GM12878 (cell line): ENCODE results near the gene ADSS2. TPM values are rescaled to one million over a fixed set of nuclear protein-coding genes. Genes with fewer than 3 reads are reported as not detected.

Experiments
- ATAC-seq: fragments of 200-7000 bp; cut with Tn5 transposase; 3 replicates; pipeline ENCODE4 v1.9.1; 2020; ENCODE audit warnings: mild to moderate bottlenecking, moderate library complexity
- BruUV-seq: library from RNA; stranded (reverse); fragments of 400-500 nt; replicated peaks from 2 replicates; lab custom pipeline; 2021; lab: Mats Ljungman, UMichigan
- CTCF ChIA-PET: fragments of 300-600 bp; sonication (Branson Sonifier 250); formaldehyde crosslinking; extraction: SDS; loops from one replicate; lab custom pipeline; 2021; ENCODE audit warnings: inconsistent platforms; lab: Yijun Ruan, JAX
- POLR2A ChIA-PET: fragments of 350-600 bp; formaldehyde crosslinking; extraction: SDS; loops from one replicate; lab custom pipeline; 2021; ENCODE audit warnings: inconsistent platforms; lab: Charles Lee
- RAD21 ChIA-PET: fragments of 300-600 bp; sonication (Branson Sonifier 250); formaldehyde crosslinking; loops from one replicate; lab custom pipeline; 2023; ENCODE audit warnings: antibody characterized with exemption; ENCODE audit not compliant: unreplicated experiment; lab: Charles Lee
- SMC1A ChIA-PET: fragments of 300-600 bp; sonication (Branson Sonifier 250); formaldehyde crosslinking; loops from one replicate; lab custom pipeline; 2023; ENCODE audit not compliant: unreplicated experiment, uncharacterized antibody; lab: Charles Lee
- DNase-seq: peaks from one replicate; pipeline ENCODE4 v3.0.0-alpha.2; 2011; ENCODE audit warnings: low read depth, low spot score
- FAIRE-seq: peaks from 3 replicates; lab custom pipeline; 2011; peaks lifted over from hg19 to GRCh38; lab: Jason Lieb, UNC
- H2AFZ ChIP-seq: 2 replicates; pipeline ENCODE4 v1.6.0; 2011; ENCODE audit warnings: low read depth, low read length, control low read depth; ENCODE audit not compliant: control insufficient read depth
- H3K27ac ChIP-seq: 2 replicates; pipeline ENCODE4 v1.5.1; 2011; ENCODE audit warnings: control low read depth; ENCODE audit not compliant: control insufficient read depth, insufficient read depth
- H3K27me3 ChIP-seq, 2 experiments: replicated peaks in 1 of 2; 2 replicates each; pipeline versions ENCODE4 v1.6.0 to v1.6.1; 2011; ENCODE audit warnings: low read length in 1 of 2; ENCODE audit not compliant: control insufficient read depth in 2 of 2, insufficient read depth in 2 of 2
- H3K36me3 ChIP-seq, 2 experiments: 2 replicates each; pipeline ENCODE4 v1.5.1; 2011; ENCODE audit warnings: low read length in 1 of 2; ENCODE audit not compliant: control insufficient read depth in 2 of 2, insufficient read depth in 2 of 2
- H3K4me1 ChIP-seq: 2 replicates; pipeline ENCODE4 v1.6.1; 2011; ENCODE audit warnings: mild to moderate bottlenecking, low read length, moderate library complexity, mixed read lengths; ENCODE audit not compliant: control insufficient read depth, insufficient read depth
- H3K4me2 ChIP-seq: 2 replicates; pipeline ENCODE4 v1.6.0; 2011; ENCODE audit warnings: control low read depth; ENCODE audit not compliant: control insufficient read depth, insufficient read depth
- H3K4me3 ChIP-seq: fragments of 200-600 bp; sonication (generic); 2 replicates; pipeline ENCODE4 v1.5.1; 2016
- H3K79me2 ChIP-seq: 2 replicates; pipeline ENCODE4 v1.6.0; 2011; ENCODE audit warnings: low read length; ENCODE audit not compliant: control insufficient read depth, insufficient read depth
- H3K9ac ChIP-seq: 2 replicates; pipeline ENCODE4 v1.8.0; 2011; ENCODE audit warnings: low read length, control low read depth, mixed read lengths; ENCODE audit not compliant: control insufficient read depth, insufficient read depth
- H3K9me3 ChIP-seq: replicated peaks from 3 replicates; pipeline ENCODE4 v1.5.1; 2011; ENCODE audit warnings: mild to moderate bottlenecking, low read length; ENCODE audit not compliant: control insufficient read depth, insufficient read depth
- H4K20me1 ChIP-seq: 2 replicates; pipeline ENCODE4 v1.6.0; 2011; ENCODE audit not compliant: control insufficient read depth, insufficient read depth
- CBX5 ChIP-seq: sonication (generic); IDR thresholded peaks from 2 replicates; pipeline ENCODE4 v1.6.1; 2016; ENCODE audit warnings: low read depth, moderate library complexity, mild to moderate bottlenecking, inconsistent platforms
- FOXM1 ChIP-seq: IDR thresholded peaks from 2 replicates; pipeline ENCODE4 v1.6.1; 2012; ENCODE audit warnings: low read depth, mild to moderate bottlenecking, inconsistent platforms, low read length, moderate library complexity
- HCFC1 ChIP-seq: fragments of 150-350 bp; IDR thresholded peaks from 2 replicates; pipeline ENCODE4 v1.6.1; 2014; ENCODE audit warnings: low read length
- IKZF2 ChIP-seq, 2 experiments: fragments of 450-650 bp; IDR thresholded peaks; 2 replicates each; pipeline ENCODE4 v1.6.1; 2017; ENCODE audit warnings: mild to moderate bottlenecking in 2 of 2, moderate library complexity in 2 of 2
- KAT2A ChIP-seq: conservative IDR thresholded peaks from 2 replicates; pipeline ENCODE4 v1.6.1; 2011; ENCODE audit warnings: low read depth, low read length; ENCODE audit not compliant: control insufficient read depth
- LARP7 ChIP-seq: fragments of 450-650 bp; IDR thresholded peaks from 2 replicates; pipeline ENCODE4 v1.6.1; 2017; ENCODE audit warnings: mild to moderate bottlenecking
- MTA2 ChIP-seq: fragments of 450-650 bp; IDR thresholded peaks from 2 replicates; pipeline ENCODE4 v1.6.1; 2016; ENCODE audit warnings: low read depth, mild to moderate bottlenecking, moderate library complexity
- PML ChIP-seq: IDR thresholded peaks from 2 replicates; pipeline ENCODE4 v1.6.1; 2012; ENCODE audit warnings: low read length, inconsistent platforms
- POLR2AphosphoS5 ChIP-seq: IDR thresholded peaks from 2 replicates; pipeline ENCODE4 v1.6.1; 2011; ENCODE audit warnings: mild to moderate bottlenecking, low read length, inconsistent platforms
- SIN3A ChIP-seq: IDR thresholded peaks from 2 replicates; pipeline ENCODE4 v1.6.1; 2012; ENCODE audit warnings: low read depth, low read length, improper control_type of control experiment
- SRF ChIP-seq, 2 experiments: IDR thresholded peaks; 2 replicates each; pipeline ENCODE4 v1.6.1; 2011; ENCODE audit warnings: low read depth in 2 of 2, low read length in 2 of 2, mild to moderate bottlenecking in 1 of 2, moderate library complexity in 1 of 2
- ZBTB4 ChIP-seq: fragments of 450-650 bp; formaldehyde crosslinking; IDR thresholded peaks from 2 replicates; pipeline ENCODE4 v1.4.0; 2022; ENCODE audit warnings: mild to moderate bottlenecking, moderate library complexity
- WGBS: methylation state at CpG from one replicate; pipeline ENCODE4 v1.1.6; 2016; ENCODE audit warnings: low lambda C conversion rate; ENCODE audit not compliant: insufficient replicate concordance, insufficient coverage; ENCODE audit errors: missing lambda C conversion rate; 5-methylcytosine and 5-hydroxymethylcytosine counted together
- in situ Hi-C: fragments of 300-500 bp; cut with MboI; formaldehyde crosslinking; loops from 9 replicates; pipeline ENCODE4 v1.14.3; 2018; ENCODE audit warnings: mixed read lengths
- intact Hi-C: fragments of 100-400 bp; cut with micrococcal nuclease; formaldehyde crosslinking; loops from one replicate; pipeline ENCODE4 v1.14.2; 2022; ENCODE audit not compliant: unreplicated experiment
- polyA plus RNA-seq, 11 experiments: library from polyadenylated mRNA; depleted of rRNA in 4 of 11; unstranded in 6 of 11; stranded (reverse) in 5 of 11; fragments of >200 nt; fragmentation: Nextera tagmentation in 4 of 11; fragmentation: Illumina TruSeq in 1 of 11; extraction: Ambion mirVana in 4 of 11; extraction: Trizol in 1 of 11; gene quantifications; 1 replicate in 1 of 11; 2 replicates in 10 of 11; pipeline versions ENCODE4 v1.2.1 to v1.2.3, GENCODE V29; 2011 to 2016; ENCODE audit warnings: inconsistent platforms in 2 of 11, missing spikeins in 2 of 11, low read depth in 1 of 11
- total RNA-seq, 4 experiments: library from RNA; depleted of rRNA in 3 of 4; stranded (reverse); fragments of >200 nt in 3 of 4; fragmentation: Illumina TruSeq in 1 of 4; extraction: Trizol in 1 of 4; gene quantifications; 2 replicates each; pipeline versions ENCODE4 v1.2.1 to v1.2.3, GENCODE V29; 2013 to 2021

The ADSS2 gene
- total and polyA plus RNA-seq, 10 of the 15 experiments (the other 5 are each of a cell fraction or from before 2014, with no cell fraction given): 8.1 to 49.3 (median 40.6) TPM

GRCh38 chr1:244458781-244459180 is 7.1 kb upstream of the ADSS2 start:
- RAD21 ChIA-PET: no interaction called here
- no peak for ATAC-seq
- intact Hi-C loops: loop anchor here (10.0 kb wide), 2 partner anchors 376 to 734 kb away; partner anchors contain the start of gene COX20
- no peak for FAIRE-seq
- Histone ChIP-seq H3K4me2 (no peak overlapping the region), H2AFZ (no peak overlapping the region), H3K9ac (no peak overlapping the region), H3K27ac (no peak overlapping the region), H3K9me3 (no peaks in the 10 kb centered on the region), H4K20me1 (no peaks in the 10 kb centered on the region), H3K36me3 (no peaks in the 10 kb centered on the region), H3K79me2 (no peaks in the 10 kb centered on the region), H3K4me1 (no peaks in the 10 kb centered on the region), H3K4me3 (no peak overlapping the region), H3K27me3 (no peaks in the 10 kb centered on the region)
- DNase-seq: no peak
- no TSS peak for BruUV-seq
- in situ Hi-C loops: loop anchor here (10.0 kb wide), 1 partner anchor 516 kb away; no protein-coding TSS in a partner anchor
- POLR2A ChIA-PET: interaction anchor here (0.7 to 0.9 kb wide), 2 partner anchors 9 to 44 kb away, joined by 3 to 8 read pairs; no protein-coding TSS in a partner anchor
- WGBS: 87% methylated on average over 3 of the region's 4 CpGs
- TF ChIP-seq LARP7 (no peak), FOXM1 (no peak), MTA2 (no peak), CBX5 (no peak), ZBTB4 (no peak), SIN3A (no peak), SRF (IDR thresholded peaks at IDR 0.05; ENCODE audit: low read depth in 2 of 2, low read length in 2 of 2) (no peak), IKZF2 (IDR thresholded peaks at IDR 0.05) (no peak), POLR2AphosphoS5 (no peak), KAT2A (no peak), PML (no peak), HCFC1 (no peak)
- CTCF ChIA-PET: interaction anchor here (0.6 to 1.3 kb wide), 5 partner anchors 10 to 864 kb away, joined by 3 read pairs; no protein-coding TSS in a partner anchor
- SMC1A ChIA-PET: interaction anchor here (1.1 to 1.8 kb wide), 3 partner anchors 9 to 13 kb away, joined by 3 to 6 read pairs (median 4); no protein-coding TSS in a partner anchor
